Large intestine (tissue), 3 donors: ENCODE results near the gene PXYLP1. TPM values are rescaled to one million over a fixed set of nuclear protein-coding genes. Genes with fewer than 3 reads are reported as not detected.
"Not testable (repeated sequence)": the region's sequence is repeated elsewhere in the genome, so short reads cannot be mapped to it uniquely, and the experiment has no call there.

Source experiments
- DNase-seq, 2 donors: peaks; one replicate each; pipeline versions ENCODE4 v3.0.0 to v3.0.0-alpha.2; 2013
- H3K27ac ChIP-seq: one replicate; pipeline ENCODE4 v1.5.1; 2013; ENCODE audit warnings: low read length
- H3K27me3 ChIP-seq: 2 replicates; pipeline ENCODE4 v1.6.1; 2013; ENCODE audit warnings: low read length; ENCODE audit not compliant: control insufficient read depth, insufficient read depth
- H3K36me3 ChIP-seq: 2 replicates; pipeline ENCODE4 v1.6.1; 2013; ENCODE audit warnings: low read length; ENCODE audit not compliant: control insufficient read depth, insufficient read depth
- H3K4me1 ChIP-seq: one replicate; pipeline ENCODE4 v1.6.1; 2013; ENCODE audit warnings: low read length; ENCODE audit not compliant: control insufficient read depth, insufficient read depth
- H3K4me3 ChIP-seq: one replicate; pipeline ENCODE4 v1.5.1; 2013; ENCODE audit warnings: low read length
- H3K9me3 ChIP-seq: one replicate; pipeline ENCODE4 v1.6.1; 2013; ENCODE audit warnings: mild to moderate bottlenecking, low read depth, low read length, moderate library complexity; ENCODE audit not compliant: control insufficient read depth
- WGBS: methylation state at CpG from one replicate; pipeline ENCODE4 v1.1.5; 2013; ENCODE audit warnings: low lambda C conversion rate; ENCODE audit not compliant: insufficient coverage; 5-methylcytosine and 5-hydroxymethylcytosine counted together
- polyA plus RNA-seq: library from polyadenylated mRNA; unstranded; fragments of 120-200 nt; gene quantifications from one replicate; pipeline ENCODE4 v1.2.1, GENCODE V29; 2013

The PXYLP1 gene
- polyA plus RNA-seq, 1 donor, result 20.2 TPM

GRCh38 chr3:141204343-141204742 lies 27.3 kb upstream of the PXYLP1 start:
- Histone ChIP-seq H3K9me3 (no peaks in the 10 kb centered on the region), H3K36me3 (no peaks in the 10 kb centered on the region), H3K27ac (no peak overlapping the region), H3K4me1 (peaks cover 4% of the 10 kb centered on the region), H3K4me3 (no peak overlapping the region), H3K27me3 (no peaks in the 10 kb centered on the region)
- no peak for DNase-seq
- WGBS, result 100% methylated on average over 1 of the region's 4 CpGs

- H3K27me3 ChIP-seq, H3K4me3 ChIP-seq, DNase-seq, H3K36me3 ChIP-seq, H3K9me3 ChIP-seq, H3K4me1 ChIP-seq, H3K27ac ChIP-seq: not testable (repeated sequence)
- no CpG with 5 or more reads among the region's 1 CpG for WGBS
Measured at GRCh38 chr3:141211306-141211705, 20.3 kb upstream of the PXYLP1 start.

- peaks cover 3% of the 10 kb centered on the region for H3K4me1 ChIP-seq
- no peak for DNase-seq
- H3K36me3 ChIP-seq, result no peaks in the 10 kb centered on the region
- no peak overlapping the region for H3K4me3 ChIP-seq
- H3K9me3 ChIP-seq, result no peaks in the 10 kb centered on the region
- H3K27me3 ChIP-seq, result no peaks in the 10 kb centered on the region
- WGBS, result no CpG with 5 or more reads among the region's 2 CpGs
- no peak overlapping the region for H3K27ac ChIP-seq
Measured at GRCh38 chr3:141212101-141212500, 19.5 kb upstream of the PXYLP1 start.

GRCh38 chr3:141212555-141212954 lies 19.1 kb upstream of the PXYLP1 start:
- no peak for DNase-seq
- Histone ChIP-seq H3K4me3 (no peak overlapping the region), H3K4me1 (peaks cover 8% of the 10 kb centered on the region), H3K27me3 (no peaks in the 10 kb centered on the region), H3K9me3 (no peaks in the 10 kb centered on the region), H3K36me3 (no peaks in the 10 kb centered on the region), H3K27ac (no peak overlapping the region)

GRCh38 chr3:141216975-141217374 lies 14.7 kb upstream of the PXYLP1 start:
- H3K36me3 ChIP-seq, result no peaks in the 10 kb centered on the region
- no CpG with 5 or more reads among the region's 2 CpGs for WGBS
- H3K4me1 ChIP-seq, result peaks cover 19% of the 10 kb centered on the region
- peak overlapping the region; percentile 33 for H3K27ac ChIP-seq
- no peaks in the 10 kb centered on the region for H3K9me3 ChIP-seq
- H3K27me3 ChIP-seq, result no peaks in the 10 kb centered on the region
- H3K4me3 ChIP-seq, result no peak overlapping the region
- DNase-seq, result no peak

GRCh38 chr3:141217389-141217788 lies 14.2 kb upstream of the PXYLP1 start:
- Histone ChIP-seq H3K27ac (peak overlapping the region; percentile 45), H3K4me3 (no peak overlapping the region), H3K4me1 (peaks cover 19% of the 10 kb centered on the region), H3K36me3 (no peaks in the 10 kb centered on the region), H3K27me3 (no peaks in the 10 kb centered on the region), H3K9me3 (no peaks in the 10 kb centered on the region)
- no CpG with 5 or more reads among the region's 2 CpGs for WGBS
- DNase-seq, result peak in 1 of 2 donors; percentile 62

- no peak overlapping the region for H3K4me3 ChIP-seq
- H3K27ac ChIP-seq, result peak overlapping the region; percentile 45
- no peak for DNase-seq
- 83% methylated on average over 1 of the region's 2 CpGs for WGBS
- H3K4me1 ChIP-seq, result peaks cover 19% of the 10 kb centered on the region
- peaks cover 3% of the 10 kb centered on the region for H3K9me3 ChIP-seq
- no peaks in the 10 kb centered on the region for H3K27me3 ChIP-seq
- H3K36me3 ChIP-seq, result no peaks in the 10 kb centered on the region
Measured at GRCh38 chr3:141218162-141218835, 13.3 kb upstream of the PXYLP1 start.

- no peak for DNase-seq
- WGBS, result no CpG with 5 or more reads among the region's 2 CpGs
- H3K27me3 ChIP-seq, result no peaks in the 10 kb centered on the region
- peaks cover 19% of the 10 kb centered on the region for H3K4me1 ChIP-seq
- no peak overlapping the region for H3K27ac ChIP-seq
- H3K36me3 ChIP-seq, result no peaks in the 10 kb centered on the region
- no peak overlapping the region for H3K4me3 ChIP-seq
- H3K9me3 ChIP-seq, result peaks cover 5% of the 10 kb centered on the region
Measured at GRCh38 chr3:141218926-141219325, 12.7 kb upstream of the PXYLP1 start.

GRCh38 chr3:141223673-141224166 lies 7.9 kb upstream of the PXYLP1 start:
- Histone ChIP-seq H3K4me1 (peaks cover 13% of the 10 kb centered on the region), H3K9me3 (peaks cover 5% of the 10 kb centered on the region), H3K36me3 (no peaks in the 10 kb centered on the region), H3K4me3 (no peak overlapping the region), H3K27ac (no peak overlapping the region), H3K27me3 (no peaks in the 10 kb centered on the region)
- no peak for DNase-seq
- 100% methylated on average over 2 of the region's 2 CpGs for WGBS

GRCh38 chr3:141225939-141226338 lies 5.7 kb upstream of the PXYLP1 start:
- Histone ChIP-seq H3K27me3 (no peaks in the 10 kb centered on the region), H3K4me1 (peaks cover 18% of the 10 kb centered on the region), H3K27ac (no peak overlapping the region)

GRCh38 chr3:141227216-141227615 lies 4.4 kb upstream of the PXYLP1 start:
- Histone ChIP-seq H3K27ac (peak overlapping the region; percentile 55), H3K9me3 (peaks cover 9% of the 10 kb centered on the region), H3K36me3 (no peaks in the 10 kb centered on the region), H3K4me1 (peaks cover 18% of the 10 kb centered on the region), H3K4me3 (no peak overlapping the region), H3K27me3 (no peaks in the 10 kb centered on the region)
- 33% methylated on average over 1 of the region's 3 CpGs for WGBS
- DNase-seq, result peak; percentile 61 to 62

More at GRCh38 chr3:141225939-141226338, 5.7 kb upstream of the PXYLP1 start:
- Histone ChIP-seq H3K36me3 (no peaks in the 10 kb centered on the region), H3K4me3 (no peak overlapping the region), H3K9me3 (peaks cover 5% of the 10 kb centered on the region)
- DNase-seq, result no peak
